Endometrium (tissue), 2 donors: ENCODE data around the gene MRPL53.

Source experiments
- FAIRE-seq: peaks from 2 replicates; lab custom pipeline; 2012; peaks lifted over from hg19 to GRCh38; lab: Jason Lieb, UNC
- donor health status: control.
- donor health status: control.

MRPL53 gene

DNA sequence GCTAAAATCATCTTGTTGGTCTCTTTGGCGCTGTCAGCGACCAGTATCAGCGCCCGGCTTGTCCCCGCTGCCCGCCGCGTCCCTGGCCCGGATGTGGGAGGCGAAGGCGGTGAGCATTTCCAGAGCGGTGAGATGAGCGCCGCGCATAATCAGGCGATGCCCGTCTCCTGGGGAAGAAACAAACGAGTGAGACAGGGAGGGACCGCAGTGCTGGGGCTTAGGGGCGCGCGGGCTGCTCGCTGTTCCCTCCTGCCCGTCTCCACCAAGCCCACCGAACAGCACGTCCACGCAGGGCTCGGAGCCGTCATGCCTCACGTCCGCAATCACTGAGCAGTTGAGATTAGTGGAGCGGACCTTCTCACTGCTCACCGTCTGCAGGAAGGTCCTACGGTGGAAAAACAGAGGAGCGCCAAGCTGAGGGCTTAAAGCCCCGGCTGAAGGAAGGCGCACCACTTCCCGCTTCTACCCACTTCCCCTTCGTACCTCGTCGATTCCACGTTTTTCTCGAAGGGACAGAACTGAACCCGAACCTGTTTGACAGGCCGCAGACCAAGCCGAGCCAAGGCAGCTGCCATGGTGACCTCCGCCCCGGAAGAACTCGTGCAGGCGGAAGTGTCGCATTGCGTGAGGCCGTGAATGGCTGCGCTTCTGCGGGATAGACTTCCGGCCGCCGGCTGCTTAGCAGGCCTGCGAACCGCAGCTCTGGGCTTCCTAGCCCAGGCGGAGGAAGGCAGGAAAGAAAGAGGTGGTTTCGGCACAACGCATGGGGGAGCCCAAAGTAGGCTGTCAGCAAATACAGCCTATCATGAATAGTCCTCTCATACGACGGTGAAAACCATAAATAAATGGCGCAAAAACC lies at the start of gene MRPL53:
Gene MRPL53 (minus strand): TSS at position 595 of the 859 bp plus-strand sequence. CDS start 20 bp downstream, at position 575.
- no peak for FAIRE-seq

GRCh38 chr2:74516650-74517049 lies 44.2 kb upstream of the MRPL53 start:
- FAIRE-seq: no peak

DNA sequence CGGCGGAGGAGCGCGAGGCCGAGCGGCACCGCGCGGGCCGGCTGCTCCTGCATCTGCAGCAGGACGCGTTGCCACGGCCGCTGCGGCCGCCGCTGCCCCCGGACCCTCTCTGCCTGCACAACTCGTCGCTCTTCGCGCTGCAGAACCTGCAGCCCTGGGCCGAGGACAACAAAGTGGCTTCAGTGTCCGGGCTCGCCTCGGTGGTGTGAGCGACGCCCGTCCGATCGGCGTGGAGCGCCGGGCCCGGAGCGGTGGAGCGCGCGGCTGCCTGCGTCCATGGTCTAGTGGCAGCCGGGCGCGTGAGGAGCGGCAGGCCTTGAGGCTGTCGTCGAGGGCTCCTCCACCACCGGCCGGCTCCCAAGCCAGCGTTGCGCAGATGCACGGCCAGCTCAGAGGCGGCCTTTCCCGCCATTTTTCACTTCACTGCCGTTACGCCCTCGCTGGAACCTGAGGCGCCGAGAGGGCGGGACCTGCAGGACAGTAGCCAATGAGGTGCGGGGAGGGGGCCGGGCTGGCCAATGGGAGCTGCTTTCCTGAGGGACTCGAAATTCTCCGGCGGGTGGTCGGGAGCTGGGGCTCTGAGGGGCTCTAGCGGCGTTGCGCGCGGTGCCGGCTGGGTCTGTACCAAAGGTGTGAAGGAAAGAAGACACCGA lies 43.6 kb upstream of the MRPL53 start:
- no peak for FAIRE-seq

DNA sequence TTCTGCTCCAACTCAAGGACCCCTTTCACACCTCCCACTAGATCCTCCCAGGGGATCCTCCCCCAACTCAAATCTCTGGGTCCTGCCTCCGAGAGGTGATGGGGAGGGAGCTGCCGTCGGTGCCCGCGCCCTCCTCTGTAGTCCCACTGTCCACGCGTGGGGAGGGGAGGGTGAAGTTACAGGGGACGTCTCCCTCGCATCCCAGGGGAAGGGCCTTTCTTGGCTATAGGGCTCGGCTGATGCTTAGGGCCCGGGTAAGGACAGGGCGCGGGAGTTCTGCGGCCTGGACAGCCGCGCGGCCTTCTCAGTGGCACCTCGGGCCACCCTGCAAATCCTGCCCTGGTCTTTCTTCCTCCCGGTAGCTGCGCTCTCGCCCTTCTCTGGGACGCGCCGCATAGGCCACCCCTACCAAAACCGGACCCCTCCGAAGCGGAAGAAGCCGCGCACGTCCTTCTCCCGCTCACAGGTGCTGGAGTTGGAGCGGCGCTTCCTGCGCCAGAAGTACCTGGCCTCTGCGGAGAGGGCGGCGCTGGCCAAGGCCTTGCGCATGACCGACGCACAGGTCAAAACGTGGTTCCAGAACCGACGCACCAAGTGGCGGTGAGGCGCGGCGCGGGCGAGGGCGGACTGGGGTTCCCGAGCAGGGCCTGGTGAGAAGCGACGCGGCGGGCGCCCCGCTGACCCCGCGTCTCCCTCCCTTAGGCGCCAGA lies 42.9 kb upstream of the MRPL53 start:
- FAIRE-seq: no peak

DNA sequence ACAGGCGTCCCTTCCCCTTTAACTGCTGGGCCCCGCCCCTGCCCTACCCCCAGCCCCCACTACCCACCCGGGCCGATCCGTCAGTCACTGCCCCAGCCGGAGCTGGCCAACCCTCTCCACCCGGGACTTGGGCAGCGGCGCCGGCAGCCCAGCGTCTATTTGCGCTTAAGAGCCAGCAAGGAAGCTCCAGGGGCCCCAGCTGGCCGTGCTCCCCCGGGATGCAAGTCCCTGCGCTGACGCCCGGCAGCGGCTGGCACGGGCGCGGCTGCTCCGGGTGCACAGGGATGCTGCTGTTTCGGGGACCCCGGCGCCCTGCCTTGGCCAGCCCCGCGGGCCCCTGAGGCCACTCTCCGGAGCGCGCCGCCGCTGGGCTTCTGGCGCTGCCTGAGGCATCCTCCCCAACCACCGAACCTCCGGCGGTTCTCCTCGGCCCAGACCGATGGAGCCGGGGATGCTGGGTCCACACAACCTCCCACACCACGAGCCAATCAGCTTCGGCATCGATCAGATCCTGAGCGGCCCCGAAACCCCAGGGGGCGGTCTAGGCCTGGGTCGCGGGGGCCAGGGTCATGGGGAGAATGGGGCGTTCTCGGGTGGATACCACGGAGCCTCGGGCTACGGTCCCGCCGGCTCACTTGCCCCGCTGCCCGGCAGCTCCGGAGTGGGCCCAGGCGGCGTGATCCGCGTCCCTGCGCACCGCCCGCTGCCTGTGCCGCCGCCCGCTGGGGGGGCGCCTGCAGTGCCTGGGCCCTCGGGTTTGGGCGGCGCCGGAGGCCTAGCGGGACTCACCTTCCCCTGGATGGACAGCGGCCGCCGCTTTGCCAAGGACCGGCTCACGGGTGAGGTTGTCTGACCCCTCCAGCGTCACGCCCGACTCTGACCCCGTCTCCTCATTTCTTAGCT lies 42.1 kb upstream of the MRPL53 start, which contains the start of gene TLX2:
Gene TLX2 (plus strand): TSS at position 83 of the 903 bp plus-strand sequence. CDS start 357 bp downstream, at position 440.
- FAIRE-seq: no peak

DNA sequence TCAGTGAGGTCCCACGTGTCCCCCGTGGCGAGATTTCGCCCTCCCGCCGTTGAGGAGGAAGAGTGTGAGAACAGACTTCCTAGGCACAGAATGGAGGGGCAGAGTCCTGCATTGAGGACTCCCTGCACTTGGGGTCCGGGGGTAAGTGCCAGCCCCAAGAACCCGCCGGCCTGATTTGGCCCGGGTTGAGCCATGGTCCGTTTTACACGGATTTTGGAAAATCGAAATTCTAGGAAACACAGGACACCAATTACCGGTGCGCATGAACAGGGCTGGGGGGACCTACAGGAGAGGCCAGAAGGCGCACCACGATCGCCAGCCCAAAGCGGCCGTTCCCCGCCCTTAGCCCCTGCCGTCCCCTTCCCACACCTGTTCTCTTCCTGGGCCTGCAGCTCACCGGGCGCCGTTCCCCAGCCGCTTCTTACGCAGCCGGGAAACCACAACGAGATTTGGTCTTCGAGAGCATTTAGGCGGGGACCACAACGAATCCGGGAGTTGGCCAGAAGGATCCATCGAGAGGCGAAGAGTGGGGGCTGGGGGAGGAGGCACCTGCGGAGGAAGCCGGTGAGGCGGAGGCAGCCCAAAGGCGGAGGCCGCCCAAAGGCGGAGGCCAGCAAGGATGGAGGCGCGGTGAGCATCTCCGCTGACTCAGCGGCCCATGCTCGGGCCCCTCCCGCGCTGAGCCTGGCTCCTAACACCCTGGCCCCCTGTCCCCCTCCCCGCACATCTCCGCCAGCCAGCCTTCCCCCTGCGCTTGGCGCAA lies 41.3 kb upstream of the MRPL53 start:
- no peak for FAIRE-seq

- FAIRE-seq: no peak
Measured at GRCh38 chr2:74512744-74513604, 40.5 kb upstream of the MRPL53 start.

DNA sequence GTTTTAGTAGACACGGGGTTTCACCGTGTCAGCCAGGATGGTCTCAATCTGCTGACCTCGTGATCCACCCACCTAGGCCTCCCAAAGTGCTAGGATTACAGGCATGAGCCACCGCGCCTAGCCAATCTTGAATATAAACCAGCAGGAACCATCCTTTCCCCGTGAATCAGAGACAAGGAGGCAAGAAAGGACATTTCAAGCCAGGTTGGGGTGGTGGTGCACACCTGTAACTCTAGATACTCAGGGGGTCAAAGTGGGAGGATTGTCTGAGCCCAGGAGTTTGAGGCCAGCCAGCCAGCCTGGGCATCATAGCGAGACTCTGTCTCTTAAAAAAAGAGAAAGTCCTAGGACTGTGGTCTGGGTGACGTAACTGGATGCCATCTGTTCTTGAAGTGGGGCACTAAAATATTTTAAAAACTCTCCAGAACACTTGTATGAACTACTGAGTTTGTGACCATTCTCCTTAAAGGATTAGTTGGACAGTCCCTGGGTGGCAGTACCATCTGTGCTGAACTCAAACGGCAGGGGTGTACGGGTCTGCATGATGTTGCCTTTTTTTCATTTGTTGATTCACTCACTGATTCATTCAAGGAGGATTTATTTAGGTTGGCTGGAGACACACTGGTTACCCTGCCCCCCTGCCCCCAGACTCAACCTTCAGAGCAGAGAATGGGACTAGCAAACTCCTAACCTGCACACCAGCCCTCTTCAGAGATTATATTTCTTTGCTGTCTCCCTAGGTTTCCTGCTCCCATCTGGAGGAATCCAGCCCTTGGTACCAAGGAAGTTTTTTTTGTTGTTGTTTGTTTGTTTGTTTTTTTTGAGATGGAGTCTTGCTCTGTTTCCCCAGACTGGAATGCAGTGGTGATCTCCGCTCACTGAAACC lies 38.9 kb upstream of the MRPL53 start:
- FAIRE-seq: no peak

DNA sequence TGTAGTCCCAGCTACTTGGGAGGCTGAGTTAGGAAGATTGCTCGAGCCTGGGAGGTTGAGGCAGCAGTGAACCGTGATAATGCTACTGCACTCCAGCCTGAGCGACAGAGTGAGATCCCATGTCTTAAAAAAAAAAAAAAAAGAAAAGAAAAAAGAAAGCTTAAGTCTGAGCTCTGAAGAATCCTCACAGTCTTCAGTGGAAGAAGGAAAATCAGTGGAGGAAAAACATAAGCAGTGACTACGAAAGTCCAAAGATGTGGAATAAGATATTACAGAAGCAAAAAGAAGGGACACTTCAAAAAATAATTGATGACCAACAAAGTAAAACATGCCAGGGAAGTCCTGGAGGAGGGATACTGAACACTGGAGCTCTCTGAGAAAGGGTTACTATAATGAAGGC lies 37.8 kb upstream of the MRPL53 start:
- no peak for FAIRE-seq

- no peak for FAIRE-seq
Measured at GRCh38 chr2:74507926-74508520, 35.5 kb upstream of the MRPL53 start.

DNA sequence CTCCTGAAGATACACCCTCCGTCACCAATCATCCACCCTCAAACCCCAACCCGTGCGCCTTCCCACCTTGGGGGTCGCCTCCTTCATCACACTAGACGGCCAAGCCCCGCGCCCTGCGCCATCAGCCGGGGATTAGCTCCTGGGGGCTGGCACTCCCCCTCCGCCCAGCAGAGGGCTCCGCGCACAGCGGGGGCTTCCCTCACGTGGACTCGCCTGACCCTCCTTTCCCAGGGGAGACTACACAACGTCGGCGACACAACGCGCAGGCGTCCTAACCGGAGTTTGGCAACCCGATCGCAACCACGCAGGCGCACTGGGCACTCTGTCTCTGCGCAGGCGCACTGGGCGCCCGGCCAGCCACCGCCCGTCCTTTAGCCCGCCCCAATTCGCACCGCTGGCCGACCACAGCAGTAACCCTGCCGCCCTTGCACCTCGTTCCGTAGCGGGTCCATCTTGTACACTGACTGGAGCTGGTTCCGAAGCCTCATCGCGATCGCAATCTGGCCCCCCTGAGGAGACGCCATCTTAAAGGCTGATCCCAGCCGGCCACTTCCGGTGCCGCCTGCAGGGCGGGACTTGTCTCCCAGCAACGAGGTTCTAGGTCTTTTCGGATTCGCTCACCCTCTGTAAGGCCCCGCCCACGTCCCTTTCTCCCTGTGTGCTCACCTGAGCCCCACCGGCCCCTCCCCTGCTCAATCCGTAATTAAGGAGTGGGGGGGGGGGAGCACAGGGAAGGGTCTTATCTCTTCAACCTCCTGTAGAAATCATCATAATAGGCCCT lies 34.9 kb upstream of the MRPL53 start, which contains the start of gene PCGF1:
Gene PCGF1 (minus strand): TSS at position 551 of the 781 bp plus-strand sequence. CDS start 27 bp downstream, at position 524.
- no peak for FAIRE-seq

DNA sequence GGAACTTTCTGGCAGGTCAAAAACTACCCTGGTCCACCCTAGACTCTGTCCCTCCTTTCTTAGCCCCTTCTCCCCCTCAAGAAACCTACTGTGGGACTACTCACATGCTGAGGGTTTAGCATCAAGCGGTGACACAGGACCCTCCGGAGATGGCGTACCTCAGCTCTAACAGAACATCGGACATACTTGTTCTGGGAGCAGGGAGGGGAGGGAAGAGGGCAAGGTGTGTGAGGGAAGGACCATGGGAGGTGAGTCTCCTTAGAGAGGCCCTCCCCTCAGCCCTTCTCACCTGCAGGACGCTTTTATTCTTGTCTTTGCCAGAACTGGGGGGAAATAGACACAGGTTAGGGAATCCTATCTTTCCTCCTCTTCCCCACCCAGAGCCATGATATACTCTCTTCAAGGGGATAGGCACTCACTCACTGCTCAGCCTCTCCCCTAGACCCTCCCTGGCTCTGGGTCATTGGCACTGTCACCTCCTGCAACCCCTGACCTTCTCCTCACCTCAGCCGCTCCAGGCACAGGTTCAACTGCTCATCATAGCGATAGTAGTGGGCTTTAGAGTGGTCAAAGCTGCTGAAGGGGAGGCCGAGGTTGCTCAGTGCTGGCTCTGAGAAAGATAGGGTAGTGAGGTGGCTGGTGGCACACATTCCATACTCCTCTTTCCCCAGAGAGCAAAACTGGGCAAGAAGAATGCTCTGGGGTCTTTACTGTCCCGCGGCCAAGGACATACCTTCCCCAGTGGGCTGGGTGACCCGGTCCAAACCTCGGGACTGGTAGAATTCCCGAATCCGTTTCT lies 33.2 kb upstream of the MRPL53 start:
- FAIRE-seq: no peak

DNA sequence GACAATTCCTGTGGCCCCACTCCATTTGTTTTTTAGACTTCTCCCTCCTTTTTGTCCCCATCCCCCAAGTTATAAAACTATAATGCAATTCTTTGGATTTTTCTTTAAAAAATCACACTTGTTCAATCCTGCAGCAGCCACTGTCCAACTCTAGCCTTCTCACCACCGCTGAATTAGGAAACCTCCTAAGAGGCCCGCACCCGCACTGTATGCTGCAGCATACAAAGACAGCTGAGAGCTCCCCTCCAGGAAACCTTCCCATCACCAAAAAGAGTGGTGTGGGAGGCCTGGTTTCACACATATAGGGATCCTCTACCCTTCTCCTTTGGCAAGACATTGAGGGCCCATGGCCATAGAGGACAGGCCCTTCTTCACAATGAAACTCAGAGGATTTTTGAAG lies 32.1 kb upstream of the MRPL53 start:
- FAIRE-seq: no peak

DNA sequence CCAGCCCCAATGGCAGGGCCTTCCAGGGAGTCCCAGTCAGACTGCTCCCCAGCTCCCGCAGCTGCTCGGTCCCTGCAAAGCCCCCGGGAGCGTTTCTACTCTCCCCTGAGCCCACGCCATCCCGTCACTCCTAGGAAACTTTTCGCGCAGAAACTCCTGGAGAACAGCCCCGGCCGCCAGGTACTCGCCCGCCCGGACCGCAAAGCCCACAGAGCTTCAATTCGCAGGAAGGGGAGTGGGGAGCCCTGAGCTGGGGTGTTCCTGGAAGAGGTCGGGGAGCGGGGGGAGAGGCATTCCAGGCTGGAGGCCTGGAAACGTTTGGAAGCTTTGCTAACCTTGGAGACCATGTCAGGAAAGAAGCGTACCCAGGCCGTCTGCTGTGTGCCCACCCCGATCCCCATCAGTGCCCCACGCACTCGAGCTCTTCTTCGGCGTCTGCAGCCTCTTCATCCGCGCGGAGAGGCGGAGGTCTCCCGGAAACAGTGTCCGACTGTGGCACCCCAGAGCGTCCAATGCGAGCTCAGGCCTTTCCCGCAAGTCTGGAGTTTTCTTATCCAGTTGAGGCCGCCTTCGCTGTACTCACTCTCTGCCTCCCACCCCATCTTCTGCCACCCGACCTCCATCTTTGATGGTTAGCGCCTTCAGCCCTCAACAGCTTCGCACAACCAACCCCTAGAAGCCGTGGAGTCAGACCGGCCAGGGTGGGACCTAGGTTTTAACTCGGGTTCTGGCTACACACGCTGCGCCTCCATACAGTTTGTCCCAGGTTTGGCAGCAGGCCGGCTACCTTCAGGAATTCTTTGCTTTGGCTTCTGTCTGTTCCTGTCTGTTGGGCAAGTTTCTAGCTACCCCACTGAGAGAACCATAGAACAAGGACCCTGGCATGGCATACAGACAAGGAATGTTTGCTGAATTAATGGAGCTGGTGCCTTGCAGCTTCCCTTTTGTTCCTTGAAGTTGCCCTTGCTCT lies 31.3 kb upstream of the MRPL53 start:
- no peak for FAIRE-seq

- no peak for FAIRE-seq
Measured at GRCh38 chr2:74502720-74503505, 30.4 kb upstream of the MRPL53 start.
